BLaER1 treated with 17β-estradiol and CSF1 and Interleukin-3, amounts not matched to agents 10 nM and 100 nM (cell line): ENCODE measurements around the gene PLEK2.

Source experiments
- H3K27ac ChIP-seq, 11 experiments: shearing (Covaris generic); formaldehyde crosslinking; 2 replicates each; pipeline ENCODE4 v1.8.1; 2022
- H3K27me3 ChIP-seq, 11 experiments: shearing (Covaris generic); formaldehyde crosslinking; 2 replicates each; pipeline ENCODE4 v1.8.1; 2022
- H3K36me3 ChIP-seq, 11 experiments: shearing (Covaris generic); formaldehyde crosslinking; 2 replicates each; pipeline ENCODE4 v1.8.1; 2022
- H3K4me1 ChIP-seq, 10 experiments: shearing (Covaris generic); formaldehyde crosslinking; 2 replicates each; pipeline ENCODE4 v1.8.1; 2022
- H3K4me2 ChIP-seq, 11 experiments: shearing (Covaris generic); formaldehyde crosslinking; 2 replicates each; pipeline ENCODE4 v1.8.1; 2022
- H3K4me3 ChIP-seq, 10 experiments: shearing (Covaris generic); formaldehyde crosslinking; 2 replicates each; pipeline ENCODE4 v1.8.1; 2022
- H3K9ac ChIP-seq, 11 experiments: shearing (Covaris generic); formaldehyde crosslinking; 2 replicates each; pipeline ENCODE4 v1.8.1; 2022
- H3K9me3 ChIP-seq, 11 experiments: shearing (Covaris generic); formaldehyde crosslinking; replicated peaks in 1 of 11; 2 replicates each; pipeline ENCODE4 v1.8.1; 2022
- H4K20me1 ChIP-seq, 11 experiments: shearing (Covaris generic); formaldehyde crosslinking; 2 replicates each; pipeline ENCODE4 v1.8.1; 2022
- Cebpa-rat ChIP-seq, 11 experiments: shearing (Covaris generic); IDR thresholded peaks; 2 replicates each; pipeline ENCODE4 v1.8.1; 2022

PLEK2 gene

GRCh38 chr14:67446371-67447032, 34.5 kb upstream of the PLEK2 start:
- peaks cover 8 to 25% (median 21%) of the 10 kb centered on the region in 11 experiments; a peak in 21 of 22 replicates for H3K9me3 ChIP-seq
- H3K27me3 ChIP-seq: no peaks in the 10 kb centered on the region
- no peak overlapping the region for H3K27ac ChIP-seq
- no peaks in the 10 kb centered on the region; a peak in 1 of 22 replicates for H4K20me1 ChIP-seq
- H3K9ac ChIP-seq: no peak overlapping the region
- no peak overlapping the region for H3K4me3 ChIP-seq
- no peak overlapping the region for H3K4me2 ChIP-seq
- no peaks in the 10 kb centered on the region for H3K36me3 ChIP-seq
- no peak for TF ChIP-seq Cebpa-rat (IDR thresholded peaks at IDR 0.05)
- H3K4me1 ChIP-seq: no peaks in the 10 kb centered on the region

GRCh38 chr14:67444395-67444794, 32.4 kb upstream of the PLEK2 start:
- no peak overlapping the region for H3K27ac ChIP-seq
- H3K4me2 ChIP-seq: no peak overlapping the region
- H4K20me1 ChIP-seq: no peaks in the 10 kb centered on the region; a peak in 1 of 22 replicates
- H3K9ac ChIP-seq: no peak overlapping the region
- H3K27me3 ChIP-seq: no peaks in the 10 kb centered on the region
- H3K4me3 ChIP-seq: no peak overlapping the region
- no peak for TF ChIP-seq Cebpa-rat (IDR thresholded peaks at IDR 0.05)
- peaks cover 0 to 5% (median under 1%) of the 10 kb centered on the region in 11 experiments; a peak in 4 of 22 replicates for H3K9me3 ChIP-seq
- no peaks in the 10 kb centered on the region for H3K36me3 ChIP-seq
- no peaks in the 10 kb centered on the region for H3K4me1 ChIP-seq

DNA sequence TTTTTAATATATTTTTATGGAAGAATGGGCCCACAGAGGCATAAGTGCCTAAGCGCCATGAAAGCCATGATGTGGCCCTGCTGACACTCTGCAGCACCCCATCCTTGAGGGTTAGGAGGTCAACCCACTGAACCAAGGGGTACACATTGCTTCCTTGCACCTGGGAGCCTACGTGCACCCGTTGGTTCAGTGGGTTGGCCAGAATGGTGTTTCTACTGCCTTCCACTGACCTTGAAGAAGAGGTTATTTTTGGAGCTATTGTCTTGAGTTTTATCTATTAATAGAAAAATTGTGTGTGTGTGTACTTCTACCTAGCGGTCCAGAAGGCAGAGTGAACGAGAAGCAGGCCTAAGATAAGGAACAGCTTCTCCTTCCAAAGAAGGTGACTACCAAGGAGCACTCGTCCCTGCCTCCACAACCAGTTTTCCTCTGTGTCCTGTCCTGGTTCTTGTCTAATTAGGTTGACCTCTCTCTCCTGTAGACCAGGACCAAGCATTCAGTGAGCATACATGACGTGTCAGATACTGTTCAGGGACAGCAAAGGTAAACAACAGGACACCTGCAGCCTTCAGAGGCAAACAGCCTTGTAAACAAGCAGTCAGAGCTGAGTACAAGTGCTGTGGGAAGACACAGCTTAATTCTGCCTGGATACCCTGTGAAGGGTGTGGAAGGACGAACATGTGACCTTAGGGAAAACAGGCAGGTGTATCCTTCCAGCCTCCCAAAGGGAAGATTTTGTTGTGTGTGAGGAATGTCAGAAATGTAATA, 30.4 kb upstream of the PLEK2 start:
- Histone ChIP-seq H3K4me1 (no peaks in the 10 kb centered on the region), H3K9ac (no peak overlapping the region)

GRCh38 chr14:67441672-67442071, 29.7 kb upstream of the PLEK2 start:
- Histone ChIP-seq H3K36me3 (no peaks in the 10 kb centered on the region), H4K20me1 (no peaks in the 10 kb centered on the region; a peak in 1 of 22 replicates), H3K9me3 (no peaks in the 10 kb centered on the region), H3K4me1 (no peaks in the 10 kb centered on the region), H3K4me2 (no peak overlapping the region), H3K27me3 (no peaks in the 10 kb centered on the region), H3K9ac (no peak overlapping the region), H3K27ac (no peak overlapping the region), H3K4me3 (no peak overlapping the region)
- TF ChIP-seq Cebpa-rat (IDR thresholded peaks at IDR 0.05): no peak

More for the DNA sequence above, 30.4 kb upstream of the PLEK2 start:
- no peaks in the 10 kb centered on the region; a peak in 1 of 22 replicates for H4K20me1 ChIP-seq
- TF ChIP-seq Cebpa-rat (IDR thresholded peaks at IDR 0.05): no peak
- H3K27me3 ChIP-seq: no peaks in the 10 kb centered on the region
- no peaks in the 10 kb centered on the region for H3K36me3 ChIP-seq
- H3K4me3 ChIP-seq: no peak overlapping the region
- no peak overlapping the region for H3K27ac ChIP-seq
- no peak overlapping the region for H3K4me2 ChIP-seq
- H3K9me3 ChIP-seq: no peaks in the 10 kb centered on the region

DNA sequence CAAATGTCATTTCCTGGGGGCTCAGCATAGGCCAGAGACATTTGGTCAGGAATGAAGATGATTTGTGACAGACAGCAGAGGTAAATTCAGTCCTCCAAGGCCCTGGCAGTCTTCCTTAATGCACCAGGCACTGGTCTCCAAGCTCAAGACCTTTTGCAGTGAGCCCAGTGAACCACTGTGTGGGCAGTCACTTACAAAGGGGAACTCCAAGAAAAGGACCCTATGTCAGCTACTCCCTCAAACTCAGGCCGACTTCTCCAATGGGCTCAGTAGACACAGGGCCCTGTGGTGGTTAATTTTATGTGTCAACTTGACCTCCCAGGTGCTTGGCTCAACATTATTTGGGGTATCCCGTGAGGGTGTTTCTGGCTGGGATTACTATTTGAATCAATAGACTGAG, 29.3 kb upstream of the PLEK2 start:
- no peaks in the 10 kb centered on the region for H3K36me3 ChIP-seq
- no peaks in the 10 kb centered on the region; a peak in 1 of 22 replicates for H4K20me1 ChIP-seq
- H3K9me3 ChIP-seq: no peaks in the 10 kb centered on the region
- H3K4me1 ChIP-seq: no peaks in the 10 kb centered on the region
- no peak overlapping the region for H3K4me2 ChIP-seq
- H3K27me3 ChIP-seq: no peaks in the 10 kb centered on the region
- no peak overlapping the region for H3K27ac ChIP-seq
- no peak overlapping the region for H3K4me3 ChIP-seq
- no peak overlapping the region for H3K9ac ChIP-seq
- no peak for TF ChIP-seq Cebpa-rat (IDR thresholded peaks at IDR 0.05)

DNA sequence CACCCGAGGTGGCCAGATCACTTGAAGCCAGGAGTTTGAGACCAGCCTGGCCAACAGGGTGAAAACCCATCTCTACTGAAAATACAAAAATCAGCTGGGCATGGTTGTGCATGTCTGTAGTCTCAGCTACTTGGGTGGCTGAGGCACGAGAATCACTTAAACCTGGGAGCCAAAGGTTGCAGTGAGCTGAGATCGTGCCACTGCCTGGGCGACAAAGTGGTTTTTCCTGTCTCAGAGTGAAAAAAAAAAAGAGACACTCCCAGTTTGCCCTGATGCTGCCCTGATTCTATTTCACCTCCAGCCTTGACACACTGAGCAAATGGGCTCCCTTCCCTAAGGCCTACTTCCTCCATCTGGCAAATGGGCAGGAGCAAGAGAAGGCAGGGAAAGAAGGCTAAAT, 28.5 kb upstream of the PLEK2 start:
- TF ChIP-seq Cebpa-rat (IDR thresholded peaks at IDR 0.05): no peak
- no peak overlapping the region for H3K4me3 ChIP-seq
- H3K36me3 ChIP-seq: no peaks in the 10 kb centered on the region

GRCh38 chr14:67438969-67439368, 27.0 kb upstream of the PLEK2 start:
- Histone ChIP-seq H3K27ac (no peak overlapping the region), H3K27me3 (no peaks in the 10 kb centered on the region), H3K9me3 (no peaks in the 10 kb centered on the region), H3K4me3 (no peak overlapping the region), H3K4me2 (no peak overlapping the region), H3K4me1 (no peaks in the 10 kb centered on the region), H3K9ac (no peak overlapping the region), H3K36me3 (no peaks in the 10 kb centered on the region), H4K20me1 (no peaks in the 10 kb centered on the region)
- no peak for TF ChIP-seq Cebpa-rat (IDR thresholded peaks at IDR 0.05)

More for the DNA sequence above, 28.5 kb upstream of the PLEK2 start:
- Histone ChIP-seq H4K20me1 (no peaks in the 10 kb centered on the region; a peak in 1 of 22 replicates), H3K4me2 (no peak overlapping the region), H3K27ac (no peak overlapping the region), H3K9me3 (no peaks in the 10 kb centered on the region), H3K4me1 (no peaks in the 10 kb centered on the region), H3K9ac (no peak overlapping the region), H3K27me3 (no peaks in the 10 kb centered on the region)

DNA sequence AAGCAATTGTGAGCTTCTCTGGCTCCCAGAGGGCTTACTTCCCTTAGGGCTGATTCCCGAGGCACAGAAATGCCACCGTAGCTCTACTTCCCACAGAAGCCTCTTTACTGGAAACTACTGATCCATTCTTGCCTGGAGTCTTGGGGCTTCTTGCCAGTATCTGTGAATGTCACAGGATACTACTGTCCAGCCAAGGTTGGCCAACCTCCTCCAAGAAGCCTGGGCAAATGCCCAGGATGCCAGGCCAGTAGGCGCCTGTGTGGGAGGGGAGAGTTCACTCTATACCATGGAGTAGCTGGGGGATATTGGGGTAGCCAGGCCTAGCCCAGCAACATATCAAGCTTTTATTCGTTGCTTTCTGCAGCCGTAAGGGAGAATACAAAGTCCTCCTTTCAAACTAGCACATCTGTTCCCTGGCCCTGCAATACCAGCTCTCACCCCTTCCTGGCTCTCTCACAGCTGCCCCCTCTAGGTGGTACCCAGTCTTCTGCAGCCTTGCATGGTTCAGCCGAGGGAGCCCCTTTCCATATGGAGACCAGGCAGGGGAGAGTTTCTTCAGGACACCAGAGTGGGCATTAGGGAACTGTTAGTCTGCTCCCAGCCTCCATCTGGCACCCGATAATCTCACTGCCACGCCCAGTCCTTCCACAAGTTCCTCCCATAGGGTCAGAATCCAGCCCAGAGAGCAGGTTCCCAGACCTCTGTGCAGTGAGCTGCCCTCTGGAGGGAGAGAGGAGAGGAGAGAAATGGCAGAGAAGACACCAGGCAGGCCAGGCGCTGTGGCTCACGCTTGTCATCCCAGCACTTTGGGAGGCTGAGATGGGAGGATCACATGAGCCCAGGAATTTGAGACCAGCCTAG, 24.3 kb upstream of the PLEK2 start:
- H3K27me3 ChIP-seq: no peaks in the 10 kb centered on the region
- H3K4me3 ChIP-seq: no peak overlapping the region
- no peak overlapping the region for H3K27ac ChIP-seq
- no peaks in the 10 kb centered on the region for H3K4me1 ChIP-seq
- H3K9me3 ChIP-seq: no peaks in the 10 kb centered on the region
- no peak overlapping the region for H3K9ac ChIP-seq
- H4K20me1 ChIP-seq: no peaks in the 10 kb centered on the region
- no peak for TF ChIP-seq Cebpa-rat (IDR thresholded peaks at IDR 0.05)
- no peaks in the 10 kb centered on the region for H3K36me3 ChIP-seq
- no peak overlapping the region for H3K4me2 ChIP-seq

DNA sequence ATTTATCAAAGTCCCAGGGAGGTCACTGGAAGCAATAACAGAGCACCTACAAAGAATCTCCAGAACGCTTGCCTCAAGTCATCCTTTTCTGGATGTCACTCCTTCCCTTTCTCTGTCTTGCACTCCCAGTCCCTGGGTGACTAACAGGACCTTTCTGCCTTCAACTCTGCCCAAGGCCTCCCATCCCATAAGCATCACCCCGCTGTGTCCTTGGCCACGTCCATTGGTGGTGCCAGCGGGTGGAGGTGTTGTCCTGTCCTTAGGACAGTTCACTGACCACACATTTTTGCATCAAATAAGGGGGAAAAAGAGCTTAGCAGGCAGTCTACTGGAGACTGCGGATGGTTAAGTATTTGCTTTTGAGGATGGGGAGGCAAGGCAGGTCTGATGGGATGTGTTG, 23.6 kb upstream of the PLEK2 start:
- TF ChIP-seq Cebpa-rat (IDR thresholded peaks at IDR 0.05): no peak
- H3K27ac ChIP-seq: no peak overlapping the region
- H3K27me3 ChIP-seq: no peaks in the 10 kb centered on the region
- no peaks in the 10 kb centered on the region for H3K36me3 ChIP-seq
- H3K4me3 ChIP-seq: no peak overlapping the region
- H3K4me1 ChIP-seq: peaks cover 0 to 4% (median 3%) of the 10 kb centered on the region in 10 experiments; a peak in 14 of 20 replicates
- no peaks in the 10 kb centered on the region for H3K9me3 ChIP-seq
- H3K9ac ChIP-seq: no peak overlapping the region
- H3K4me2 ChIP-seq: no peak overlapping the region
- H4K20me1 ChIP-seq: no peaks in the 10 kb centered on the region
